Measurements from ENCODE around the gene TFDP1. TPM values are rescaled to one million over a fixed set of nuclear protein-coding genes. Genes with fewer than 3 reads are reported as not detected.

TFDP1 gene, protein sequence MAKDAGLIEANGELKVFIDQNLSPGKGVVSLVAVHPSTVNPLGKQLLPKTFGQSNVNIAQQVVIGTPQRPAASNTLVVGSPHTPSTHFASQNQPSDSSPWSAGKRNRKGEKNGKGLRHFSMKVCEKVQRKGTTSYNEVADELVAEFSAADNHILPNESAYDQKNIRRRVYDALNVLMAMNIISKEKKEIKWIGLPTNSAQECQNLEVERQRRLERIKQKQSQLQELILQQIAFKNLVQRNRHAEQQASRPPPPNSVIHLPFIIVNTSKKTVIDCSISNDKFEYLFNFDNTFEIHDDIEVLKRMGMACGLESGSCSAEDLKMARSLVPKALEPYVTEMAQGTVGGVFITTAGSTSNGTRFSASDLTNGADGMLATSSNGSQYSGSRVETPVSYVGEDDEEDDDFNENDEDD
- total RNA-seq (10 to 100 TPM; 26.5 to 46.0 (median 33.8) TPM), polyA plus RNA-seq (10 to 100 TPM; 40.2 to 57.1 (median 54.6) TPM)

DNA sequence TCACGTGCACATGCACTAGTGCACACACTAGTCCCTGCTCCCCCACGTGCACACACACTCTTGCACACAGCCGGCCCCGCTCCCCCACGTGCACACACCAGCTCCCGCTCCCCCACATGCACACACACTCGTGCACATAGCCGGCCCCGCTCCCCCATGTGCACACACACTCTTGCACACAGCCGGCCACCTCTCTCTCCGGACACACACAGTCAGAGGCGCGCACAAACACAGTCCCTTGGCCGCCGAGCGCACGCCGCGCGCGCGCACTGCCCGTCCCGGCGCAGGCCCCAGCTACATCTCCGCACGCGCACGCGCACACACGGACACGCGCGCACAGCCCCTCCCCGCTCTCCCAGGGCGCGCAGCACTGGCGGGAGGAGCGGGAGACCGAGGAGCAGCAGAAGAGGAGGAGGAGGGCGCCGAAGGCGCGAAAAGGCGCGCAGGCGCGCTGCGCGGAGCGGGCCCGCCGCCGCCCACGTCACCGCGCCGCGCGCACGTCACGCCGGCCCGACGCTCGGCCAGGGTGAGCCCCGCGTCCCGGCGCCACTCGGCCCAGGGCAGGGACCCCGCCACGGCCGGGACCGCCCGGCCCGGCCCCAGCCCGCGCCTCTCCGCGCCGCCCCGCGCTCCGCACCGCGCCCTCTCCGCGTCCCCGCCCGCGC lies at the start of gene TFDP1:
TSS of gene TFDP1 (plus strand) at position 549 of the 665 bp plus-strand sequence. CDS start 1,085 bp downstream, outside the sequence.
- Histone ChIP-seq H3K27ac (peak within 1 kb of the TSS in 1 of 4 donors; percentile 14), H3K9me3 (no peaks in the 10 kb centered on the region), H3K4me1 (peaks cover 0 to 26% (median 13%) of the 10 kb centered on the region in 4 donors), H3K27me3 (no peaks in the 10 kb centered on the region), H3K36me3 (peaks cover 0 to 13% (median 3%) of the 10 kb centered on the region in 4 donors), H3K4me3 (peak within 1 kb of the TSS; percentile 29 to 71 (median 60))
- 2% methylated on average over 92 of the region's 92 CpGs for WGBS, 2 donors
- DNase-seq: peak; percentile 75
- TF ChIP-seq EP300 (IDR thresholded peaks at IDR 0.05) (no peak), POLR2A (IDR thresholded peaks at IDR 0.05) (no peak), POLR2AphosphoS5 (IDR thresholded peaks at IDR 0.05) (no peak)
- TF ChIP-seq, protein P1, sequence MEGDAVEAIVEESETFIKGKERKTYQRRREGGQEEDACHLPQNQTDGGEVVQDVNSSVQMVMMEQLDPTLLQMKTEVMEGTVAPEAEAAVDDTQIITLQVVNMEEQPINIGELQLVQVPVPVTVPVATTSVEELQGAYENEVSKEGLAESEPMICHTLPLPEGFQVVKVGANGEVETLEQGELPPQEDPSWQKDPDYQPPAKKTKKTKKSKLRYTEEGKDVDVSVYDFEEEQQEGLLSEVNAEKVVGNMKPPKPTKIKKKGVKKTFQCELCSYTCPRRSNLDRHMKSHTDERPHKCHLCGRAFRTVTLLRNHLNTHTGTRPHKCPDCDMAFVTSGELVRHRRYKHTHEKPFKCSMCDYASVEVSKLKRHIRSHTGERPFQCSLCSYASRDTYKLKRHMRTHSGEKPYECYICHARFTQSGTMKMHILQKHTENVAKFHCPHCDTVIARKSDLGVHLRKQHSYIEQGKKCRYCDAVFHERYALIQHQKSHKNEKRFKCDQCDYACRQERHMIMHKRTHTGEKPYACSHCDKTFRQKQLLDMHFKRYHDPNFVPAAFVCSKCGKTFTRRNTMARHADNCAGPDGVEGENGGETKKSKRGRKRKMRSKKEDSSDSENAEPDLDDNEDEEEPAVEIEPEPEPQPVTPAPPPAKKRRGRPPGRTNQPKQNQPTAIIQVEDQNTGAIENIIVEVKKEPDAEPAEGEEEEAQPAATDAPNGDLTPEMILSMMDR (IDR thresholded peaks at IDR 0.05): no peak
- intact Hi-C loops (cut with DNase I): no loop called here

GRCh38 chr13:113535381-113535781 lies 49.2 kb upstream of the TFDP1 start:
- H3K4me3 ChIP-seq: no peak overlapping the region
- WGBS, 2 donors: 23 to 78% methylated on average over 13 of the region's 13 CpGs
- peaks cover 0 to 21% (median 11%) of the 10 kb centered on the region in 4 donors for H3K4me1 ChIP-seq
- peak; percentile 26 for DNase-seq
- peaks cover 0 to 44% (median 17%) of the 10 kb centered on the region in 4 donors for H3K36me3 ChIP-seq
- H3K27me3 ChIP-seq: no peaks in the 10 kb centered on the region
- no peaks in the 10 kb centered on the region for H3K9me3 ChIP-seq
- intact Hi-C loops (cut with DNase I): no loop called here
- no peak overlapping the region for H3K27ac ChIP-seq
- no peak for TF ChIP-seq POLR2A (IDR thresholded peaks at IDR 0.05)
- no peak for TF ChIP-seq EP300 (IDR thresholded peaks at IDR 0.05)
- TF ChIP-seq POLR2AphosphoS5 (IDR thresholded peaks at IDR 0.05): no peak
- TF ChIP-seq, protein P1 (IDR thresholded peaks at IDR 0.05): no peak

GRCh38 chr13:113536461-113537110 lies 48.0 kb upstream of the TFDP1 start:
- TF ChIP-seq EP300 (IDR thresholded peaks at IDR 0.05) (no peak), POLR2AphosphoS5 (IDR thresholded peaks at IDR 0.05) (no peak), POLR2A (IDR thresholded peaks at IDR 0.05) (no peak)
- TF ChIP-seq, protein P1 (IDR thresholded peaks at IDR 0.05): no peak
- 89 to 96% methylated on average over 18 of the region's 18 CpGs for WGBS, 2 donors
- peaks cover 0 to 43% (median 14%) of the 10 kb centered on the region in 4 donors for H3K36me3 ChIP-seq
- no peaks in the 10 kb centered on the region for H3K27me3 ChIP-seq
- no peaks in the 10 kb centered on the region for H3K9me3 ChIP-seq
- H3K27ac ChIP-seq: no peak overlapping the region
- H3K4me3 ChIP-seq: no peak overlapping the region
- peak; percentile 44 for DNase-seq
- H3K4me1 ChIP-seq: peaks cover 0 to 21% (median 11%) of the 10 kb centered on the region in 4 donors
- intact Hi-C loops (cut with DNase I): no loop called here

GRCh38 chr13:113537205-113537604 lies 47.3 kb upstream of the TFDP1 start:
- no peak for DNase-seq
- Histone ChIP-seq H3K27me3 (no peaks in the 10 kb centered on the region), H3K27ac (no peak overlapping the region), H3K4me3 (no peak overlapping the region), H3K4me1 (peaks cover 0 to 16% (median 7%) of the 10 kb centered on the region in 4 donors), H3K9me3 (no peaks in the 10 kb centered on the region), H3K36me3 (peaks cover 0 to 41% (median 14%) of the 10 kb centered on the region in 4 donors)
- no peak for TF ChIP-seq POLR2A (IDR thresholded peaks at IDR 0.05)
- TF ChIP-seq EP300 (IDR thresholded peaks at IDR 0.05): no peak
- TF ChIP-seq, protein P1 (IDR thresholded peaks at IDR 0.05): no peak
- TF ChIP-seq POLR2AphosphoS5 (IDR thresholded peaks at IDR 0.05): no peak
- 94% methylated on average over 19 of the region's 19 CpGs for WGBS, 2 donors
- intact Hi-C loops (cut with DNase I): no loop called here

All from sigmoid colon (tissue), 7 donors.